GM10266 (cell line): ENCODE measurements around the gene SIRPA.

Experiments used
- DNase-seq: peaks from one replicate; pipeline ENCODE4 v3.0.0; 2012; ENCODE audit errors: extremely low spot score
- CTCF ChIP-seq: IDR thresholded peaks from 2 replicates; pipeline ENCODE4 v1.5.1; 2012; ENCODE audit warnings: mild to moderate bottlenecking, low read depth; ENCODE audit not compliant: control insufficient read depth, insufficient read depth; ENCODE audit errors: missing control alignments

Gene SIRPA

GRCh38 chr20:1875762-1876161 is 19.4 kb upstream of the SIRPA start:
- no peak for TF ChIP-seq CTCF
- DNase-seq, result no peak

GRCh38 chr20:1876217-1876921 is 18.8 kb upstream of the SIRPA start:
- TF ChIP-seq CTCF, result no peak
- no peak for DNase-seq

GRCh38 chr20:1876975-1877608 is 18.1 kb upstream of the SIRPA start:
- TF ChIP-seq CTCF, result no peak
- DNase-seq, result peak; percentile 68

- no peak for DNase-seq
Observed at GRCh38 chr20:1877609-1878200, 17.5 kb upstream of the SIRPA start.

GRCh38 chr20:1879369-1879768 is 15.8 kb upstream of the SIRPA start:
- no peak for TF ChIP-seq CTCF
- no peak for DNase-seq

More at GRCh38 chr20:1877609-1878200, 17.5 kb upstream of the SIRPA start:
- no peak for TF ChIP-seq CTCF

GRCh38 chr20:1879934-1880333 is 15.3 kb upstream of the SIRPA start:
- DNase-seq, result no peak
- TF ChIP-seq CTCF, result no peak
